ENCODE measurements around the gene TRPV4.

DNA sequence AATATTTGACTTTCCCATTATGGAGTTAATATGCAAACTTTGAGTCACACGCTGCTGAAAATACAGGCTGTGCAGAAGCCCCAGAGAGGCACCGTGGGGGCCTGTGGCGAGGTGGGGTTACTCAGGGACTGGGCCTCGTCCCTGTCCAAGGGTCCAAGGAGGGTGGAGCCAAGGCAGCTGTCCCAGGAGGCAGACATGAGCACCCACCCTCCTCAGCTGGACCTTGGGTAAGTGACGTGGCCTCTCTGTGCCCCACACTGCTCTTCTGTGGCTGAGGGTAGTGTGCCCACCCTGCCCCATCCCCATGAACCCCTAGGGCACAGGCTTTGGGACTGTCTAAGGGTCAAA, 80.2 kb downstream of the TRPV4 start:
- TF ChIP-seq, protein P1, sequence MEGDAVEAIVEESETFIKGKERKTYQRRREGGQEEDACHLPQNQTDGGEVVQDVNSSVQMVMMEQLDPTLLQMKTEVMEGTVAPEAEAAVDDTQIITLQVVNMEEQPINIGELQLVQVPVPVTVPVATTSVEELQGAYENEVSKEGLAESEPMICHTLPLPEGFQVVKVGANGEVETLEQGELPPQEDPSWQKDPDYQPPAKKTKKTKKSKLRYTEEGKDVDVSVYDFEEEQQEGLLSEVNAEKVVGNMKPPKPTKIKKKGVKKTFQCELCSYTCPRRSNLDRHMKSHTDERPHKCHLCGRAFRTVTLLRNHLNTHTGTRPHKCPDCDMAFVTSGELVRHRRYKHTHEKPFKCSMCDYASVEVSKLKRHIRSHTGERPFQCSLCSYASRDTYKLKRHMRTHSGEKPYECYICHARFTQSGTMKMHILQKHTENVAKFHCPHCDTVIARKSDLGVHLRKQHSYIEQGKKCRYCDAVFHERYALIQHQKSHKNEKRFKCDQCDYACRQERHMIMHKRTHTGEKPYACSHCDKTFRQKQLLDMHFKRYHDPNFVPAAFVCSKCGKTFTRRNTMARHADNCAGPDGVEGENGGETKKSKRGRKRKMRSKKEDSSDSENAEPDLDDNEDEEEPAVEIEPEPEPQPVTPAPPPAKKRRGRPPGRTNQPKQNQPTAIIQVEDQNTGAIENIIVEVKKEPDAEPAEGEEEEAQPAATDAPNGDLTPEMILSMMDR (IDR thresholded peaks at IDR 0.05): no peak
- no peak for TF ChIP-seq POLR2AphosphoS5 (IDR thresholded peaks at IDR 0.05)
- no peak for TF ChIP-seq POLR2A (IDR thresholded peaks at IDR 0.05)
- TF ChIP-seq EP300 (IDR thresholded peaks at IDR 0.05): no peak
